ENCODE measurements around the gene TET3. TPM values are rescaled to one million over a fixed set of nuclear protein-coding genes. Genes with fewer than 3 reads are reported as not detected.

The TET3 gene
- total and polyA plus RNA-seq, 9 of the 15 experiments (the other 6 are each of a cell fraction or from before 2014, with no cell fraction given): 0.35 to 16.3 (median 5.5) TPM

GRCh38 chr2:73984922-73985307 is 205 bp downstream of the TET3 start (continued):
- TF ChIP-seq FOSL1 (tag; conservative IDR thresholded peaks at IDR 0.05) (0 out of 2 replicates have a peak, but pooled peaks have one; percentile 28), GTF2A2 (tag; IDR thresholded peaks at IDR 0.05) (0 out of 2 replicates have a peak, but pooled peaks have one; percentile 42), PRMT5 (CRISPR knock-in tag; IDR thresholded peaks at IDR 0.05) (no peak), PRDM10 (IDR thresholded peaks at IDR 0.05; ENCODE audit: partially characterized antibody) (no peak), HCFC1 (IDR thresholded peaks at IDR 0.05; ENCODE audit: low read depth, low read length) (no peak), DNMT1 (IDR thresholded peaks at IDR 0.05) (no peak), ZNF639 (CRISPR knock-in tag; conservative IDR thresholded peaks at IDR 0.05 in 1 of 2, IDR thresholded peaks at IDR 0.05 in 1 of 2) (peak in 1 of 2 experiments; percentile 97; a peak in 2 of 4 replicates), ZNF395 (CRISPR knock-in tag; IDR thresholded peaks at IDR 0.05) (peak; percentile 55; the same call in 1 of the 2 replicates), RBBP5 (IDR thresholded peaks at IDR 0.05; ENCODE audit: borderline replicate concordance, insufficient read depth, low read length, poor library complexity, severe bottlenecking) (peak; percentile 11), NONO (IDR thresholded peaks at IDR 0.05; ENCODE audit: low read depth in 2 of 2, low read length in 1 of 2) (no peak; a peak in 1 of 4 replicates), ZNF133 (CRISPR knock-in tag; IDR thresholded peaks at IDR 0.05) (no peak), U2AF2 (optimal IDR thresholded peaks at IDR 0.05; ENCODE audit: low read depth, low read length) (no peak), CCNT2 (IDR thresholded peaks at IDR 0.05; ENCODE audit: borderline replicate concordance, extremely low read depth, insufficient read length, low read depth, low read length) (peak; percentile 9), POLR2AphosphoS5 (IDR thresholded peaks at IDR 0.05; ENCODE audit: control insufficient read depth, insufficient read depth, low read depth, low read length) (peak; percentile 46; the same call in 1 of the 2 replicates), SIN3B (IDR thresholded peaks at IDR 0.05; ENCODE audit: low read depth) (peak; percentile 5; the same call in 1 of the 2 replicates), ZNF507 (tag; conservative IDR thresholded peaks at IDR 0.05) (no peak), ZNF12 (CRISPR knock-in tag; IDR thresholded peaks at IDR 0.05) (no peak), RHOXF2B (CRISPR knock-in tag; conservative IDR thresholded peaks at IDR 0.05) (no peak), NFYB (IDR thresholded peaks at IDR 0.05; ENCODE audit: extremely low read depth, insufficient read length) (no peak), ZNF408 (CRISPR knock-in tag; IDR thresholded peaks at IDR 0.05; ENCODE audit: low read depth) (no peak)
- TF ChIP-seq, protein P1, sequence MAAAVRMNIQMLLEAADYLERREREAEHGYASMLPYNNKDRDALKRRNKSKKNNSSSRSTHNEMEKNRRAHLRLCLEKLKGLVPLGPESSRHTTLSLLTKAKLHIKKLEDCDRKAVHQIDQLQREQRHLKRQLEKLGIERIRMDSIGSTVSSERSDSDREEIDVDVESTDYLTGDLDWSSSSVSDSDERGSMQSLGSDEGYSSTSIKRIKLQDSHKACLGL (CRISPR knock-in tag; IDR thresholded peaks at IDR 0.05; ENCODE audit: borderline replicate concordance, poor library complexity, severe bottlenecking): no peak

Measured in K562 (cell line).